T follicular helper cell (primary cell): ENCODE measurements around the gene ALDH1A1.

Experiments
- DNase-seq: peaks from one replicate; pipeline ENCODE4 v3.0.0-alpha.2; 2020; ENCODE audit warnings: low read depth

The ALDH1A1 gene

GRCh38 chr9:72917892-72918509 lies 34.9 kb downstream of the ALDH1A1 start:
- no peak for DNase-seq

- DNase-seq, result no peak
Observed at GRCh38 chr9:72915659-72916058, 37.2 kb downstream of the ALDH1A1 start.

- no peak for DNase-seq
Observed at GRCh38 chr9:72914750-72915149, 38.1 kb downstream of the ALDH1A1 start.

GRCh38 chr9:72913382-72914009 lies 39.4 kb downstream of the ALDH1A1 start:
- no peak for DNase-seq

GRCh38 chr9:72912476-72913381 lies 40.1 kb downstream of the ALDH1A1 start:
- DNase-seq, result no peak

GRCh38 chr9:72911816-72912215 lies 41.0 kb downstream of the ALDH1A1 start:
- no peak for DNase-seq

GRCh38 chr9:72911247-72911775 lies 41.5 kb downstream of the ALDH1A1 start:
- no peak for DNase-seq

- no peak for DNase-seq
Observed at GRCh38 chr9:72909428-72909827, 43.4 kb downstream of the ALDH1A1 start.

- DNase-seq, result no peak
Observed at GRCh38 chr9:72907421-72907820, 45.4 kb downstream of the ALDH1A1 start.

GRCh38 chr9:72906810-72907209 lies 46.0 kb downstream of the ALDH1A1 start:
- no peak for DNase-seq

- no peak for DNase-seq
Observed at GRCh38 chr9:72905514-72906480, 47.1 kb downstream of the ALDH1A1 start.

GRCh38 chr9:72904267-72905093 lies 48.4 kb downstream of the ALDH1A1 start:
- no peak for DNase-seq

GRCh38 chr9:72903103-72903502 lies 49.8 kb downstream of the ALDH1A1 start:
- DNase-seq, result no peak

- no peak for DNase-seq
Observed at GRCh38 chr9:72902268-72902667, 50.6 kb downstream of the ALDH1A1 start.

GRCh38 chr9:72899734-72900477 lies 52.9 kb downstream of the ALDH1A1 start:
- DNase-seq, result no peak

- no peak for DNase-seq
Observed at GRCh38 chr9:72898784-72899733, 53.8 kb downstream of the ALDH1A1 start.

- no peak for DNase-seq
Observed at GRCh38 chr9:72898360-72898759, 54.5 kb downstream of the ALDH1A1 start.

GRCh38 chr9:72897069-72897649 lies 55.7 kb downstream of the ALDH1A1 start:
- no peak for DNase-seq
